Neural progenitor cell (in vitro differentiated cells): ENCODE measurements around the gene TYMS. TPM values are rescaled to one million over a fixed set of nuclear protein-coding genes. Genes with fewer than 3 reads are reported as not detected.

Experiments
- DNase-seq: peaks from one replicate; pipeline ENCODE4 v3.0.0-alpha.2; 2016; ENCODE audit warnings: low spot score
- H2AFZ ChIP-seq: fragments of 200-600 bp; sonication (generic); replicated peaks from 2 replicates; pipeline ENCODE4 v1.6.1; 2016; ENCODE audit warnings: antibody characterized with exemption
- H3F3A ChIP-seq: fragments of 200-600 bp; sonication (generic); 2 replicates; pipeline ENCODE4 v1.6.1; 2016; ENCODE audit warnings: antibody characterized with exemption, low read depth
- H3K27ac ChIP-seq: fragments of 200-600 bp; sonication (generic); 2 replicates; pipeline ENCODE4 v1.5.1; 2016; ENCODE audit warnings: mild to moderate bottlenecking
- H3K27me3 ChIP-seq: fragments of 200-600 bp; sonication (generic); 2 replicates; pipeline ENCODE4 v1.6.1; 2016; ENCODE audit warnings: mild to moderate bottlenecking, moderate library complexity
- H3K36me3 ChIP-seq: fragments of 200-600 bp; sonication (generic); 2 replicates; pipeline ENCODE4 v1.5.1; 2016
- H3K4me1 ChIP-seq: fragments of 200-600 bp; sonication (generic); 2 replicates; pipeline ENCODE4 v1.6.1; 2016; ENCODE audit warnings: mixed run types
- H3K4me2 ChIP-seq: fragments of 200-600 bp; sonication (generic); 2 replicates; pipeline ENCODE4 v1.6.1; 2016
- H3K4me3 ChIP-seq: fragments of 200-600 bp; sonication (generic); 2 replicates; pipeline ENCODE4 v1.5.1; 2016
- H3K79me2 ChIP-seq: fragments of 200-600 bp; sonication (generic); 2 replicates; pipeline ENCODE4 v1.6.1; 2016; ENCODE audit warnings: low read depth
- H3K9ac ChIP-seq: fragments of 200-600 bp; sonication (generic); 2 replicates; pipeline ENCODE4 v1.6.1; 2016
- H3K9me3 ChIP-seq: fragments of 200-600 bp; sonication (generic); 2 replicates; pipeline ENCODE4 v1.5.1; 2016; ENCODE audit warnings: low read depth
- H4K20me1 ChIP-seq: fragments of 200-600 bp; sonication (generic); 2 replicates; pipeline ENCODE4 v1.6.1; 2016; ENCODE audit warnings: low read depth
- H3K27ac Mint-ChIP-seq: 3 replicates; pipeline ENCODE4 v1.8.0; 2021; ENCODE audit warnings: mixed read lengths
- H3K27me3 Mint-ChIP-seq: 2 replicates; pipeline ENCODE4 v1.8.0; 2022; ENCODE audit warnings: low read depth, mild to moderate bottlenecking, inconsistent platforms, moderate library complexity, mixed read lengths; ENCODE audit not compliant: insufficient read depth
- H3K36me3 Mint-ChIP-seq: 3 replicates; pipeline ENCODE4 v1.8.0; 2021; ENCODE audit warnings: mixed read lengths
- H3K4me1 Mint-ChIP-seq: 3 replicates; pipeline ENCODE4 v1.8.0; 2021; ENCODE audit warnings: mixed read lengths
- H3K4me3 Mint-ChIP-seq: 3 replicates; pipeline ENCODE4 v1.8.0; 2021; ENCODE audit warnings: mild to moderate bottlenecking, moderate library complexity, mixed read lengths
- H3K9me3 Mint-ChIP-seq: 3 replicates; pipeline ENCODE4 v1.8.0; 2020; ENCODE audit warnings: mixed read lengths
- CTCF ChIP-seq: fragments of 200-600 bp; sonication (generic); IDR thresholded peaks from 2 replicates; pipeline ENCODE4 v1.5.1; 2017; ENCODE audit warnings: antibody characterized with exemption, mild to moderate bottlenecking
- EZH2 ChIP-seq: fragments of 200-600 bp; sonication (generic); IDR thresholded peaks from 2 replicates; pipeline ENCODE4 v1.6.1; 2017; ENCODE audit warnings: antibody characterized with exemption, mild to moderate bottlenecking, moderate library complexity
- EZH2phosphoT487 ChIP-seq: fragments of 200-600 bp; sonication (generic); IDR thresholded peaks from 2 replicates; pipeline ENCODE4 v1.6.1; 2017; ENCODE audit warnings: antibody characterized with exemption
- total RNA-seq: library from RNA; depleted of rRNA; stranded (reverse); fragments of >200 nt; gene quantifications from 2 replicates; pipeline ENCODE4 v1.2.3, GENCODE V29; 2015; ENCODE audit warnings: low replicate concordance

Gene TYMS
- total RNA-seq, 1 donor from 2014 or later = 86.9 TPM

GRCh38 chr18:618618-619017, 38.8 kb upstream of the TYMS start:
- no peak overlapping the region for H3K4me3 Mint-ChIP-seq
- peaks cover 2% of the 10 kb centered on the region for H3K4me1 Mint-ChIP-seq
- Histone ChIP-seq H3K4me3 (no peak overlapping the region), H3K9ac (no peak overlapping the region), H3K36me3 (no peaks in the 10 kb centered on the region), H2AFZ (no peak overlapping the region), H3F3A (no peaks in the 10 kb centered on the region), H3K4me2 (no peak overlapping the region), H3K9me3 (no peaks in the 10 kb centered on the region), H3K27ac (no peak overlapping the region), H3K79me2 (no peaks in the 10 kb centered on the region), H3K27me3 (no peaks in the 10 kb centered on the region), H4K20me1 (no peaks in the 10 kb centered on the region), H3K4me1 (no peaks in the 10 kb centered on the region)
- no peaks in the 10 kb centered on the region for H3K36me3 Mint-ChIP-seq
- H3K27ac Mint-ChIP-seq = no peak overlapping the region
- TF ChIP-seq CTCF = no peak
- no peak for TF ChIP-seq EZH2phosphoT487
- TF ChIP-seq EZH2 = no peak
- DNase-seq = no peak
- peaks cover 8% of the 10 kb centered on the region for H3K27me3 Mint-ChIP-seq
- no peaks in the 10 kb centered on the region for H3K9me3 Mint-ChIP-seq

- Histone ChIP-seq H3K4me2 (no peak overlapping the region), H3K27ac (no peak overlapping the region), H2AFZ (no peak overlapping the region), H3K36me3 (no peaks in the 10 kb centered on the region), H3K4me1 (no peaks in the 10 kb centered on the region), H3K9me3 (no peaks in the 10 kb centered on the region), H3K4me3 (no peak overlapping the region), H3K27me3 (no peaks in the 10 kb centered on the region), H4K20me1 (no peaks in the 10 kb centered on the region), H3K9ac (no peak overlapping the region), H3F3A (no peaks in the 10 kb centered on the region), H3K79me2 (no peaks in the 10 kb centered on the region)
- DNase-seq = peak; percentile 9
- TF ChIP-seq EZH2 (no peak), CTCF (no peak), EZH2phosphoT487 (no peak)
- Mint-ChIP-seq H3K27ac (no peak overlapping the region), H3K4me1 (peaks cover under 1% of the 10 kb centered on the region), H3K36me3 (no peaks in the 10 kb centered on the region), H3K9me3 (no peaks in the 10 kb centered on the region), H3K4me3 (no peak overlapping the region), H3K27me3 (peaks cover 2% of the 10 kb centered on the region)
Measured at GRCh38 chr18:621291-622043, 36.0 kb upstream of the TYMS start.

DNA sequence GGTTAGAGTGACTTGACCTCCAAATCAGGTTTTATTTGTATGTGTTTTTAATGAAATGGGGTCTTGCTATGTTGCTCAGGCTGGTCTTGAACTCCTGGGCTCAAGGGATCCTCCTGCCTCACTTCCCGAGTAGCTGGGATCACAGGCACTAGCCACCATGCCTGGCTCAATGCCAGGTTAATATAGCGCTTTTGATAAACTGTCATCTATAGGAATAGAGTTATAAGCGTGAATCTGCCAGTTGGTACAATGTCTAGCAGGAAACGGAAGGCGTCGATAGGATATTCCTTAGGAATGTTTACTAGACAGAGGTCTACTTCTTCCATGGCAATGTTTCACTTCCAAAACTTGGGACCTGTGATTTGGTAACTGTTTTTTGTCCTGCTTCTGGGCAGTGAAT, 35.2 kb upstream of the TYMS start:
- H3F3A ChIP-seq = no peaks in the 10 kb centered on the region

More for the DNA sequence above, 35.2 kb upstream of the TYMS start:
- Mint-ChIP-seq H3K9me3 (no peaks in the 10 kb centered on the region), H3K4me1 (no peaks in the 10 kb centered on the region), H3K4me3 (no peak overlapping the region), H3K36me3 (no peaks in the 10 kb centered on the region), H3K27me3 (peaks cover 2% of the 10 kb centered on the region), H3K27ac (no peak overlapping the region)
- Histone ChIP-seq H3K9me3 (no peaks in the 10 kb centered on the region), H3K27ac (no peak overlapping the region), H3K27me3 (no peaks in the 10 kb centered on the region), H3K36me3 (no peaks in the 10 kb centered on the region), H3K9ac (no peak overlapping the region), H3K4me3 (no peak overlapping the region), H3K4me1 (no peaks in the 10 kb centered on the region), H2AFZ (no peak overlapping the region), H3K4me2 (no peak overlapping the region), H3K79me2 (no peaks in the 10 kb centered on the region), H4K20me1 (no peaks in the 10 kb centered on the region)
- TF ChIP-seq EZH2phosphoT487 = no peak
- no peak for TF ChIP-seq EZH2
- TF ChIP-seq CTCF = no peak
- no peak for DNase-seq
